Measurements from ENCODE around the gene ZNF24. TPM values are rescaled to one million over a fixed set of nuclear protein-coding genes. Genes with fewer than 3 reads are reported as not detected.

Gene ZNF24
- polyA plus RNA-seq, 1 experiment = 25.7 TPM

Other genes starting within 250 kb of the ZNF24 start
- gene ZNF397, start 103.4 kb downstream of the ZNF24 start, polyA plus RNA-seq (2011; rRNA removed) = 9.7 and 11.0 TPM in 2 replicates
- gene ZSCAN30, start 54.2 kb downstream of the ZNF24 start, polyA plus RNA-seq (2011; rRNA removed) = 14.4 and 14.5 TPM in 2 replicates
- gene ZNF396, start 32.9 kb upstream of the ZNF24 start, polyA plus RNA-seq (2011; rRNA removed) = 0.78 and 1.1 TPM in 2 replicates
- gene INO80C, start 153.5 kb upstream of the ZNF24 start, polyA plus RNA-seq (2011; rRNA removed) = 12.6 and 13.2 TPM in 2 replicates
- 46.3 and 69.5 TPM in 2 replicates for gene GALNT1, start 237.3 kb upstream of the ZNF24 start, polyA plus RNA-seq (2011; rRNA removed)

All from AG04450 (cell line).